SH-SY5Y (cell line): Measurements from ENCODE around the gene SLK.

Experiments used
- GATA2 ChIP-seq: IDR thresholded peaks from 2 replicates; pipeline ENCODE4 v1.6.1; 2011; ENCODE audit warnings: mild to moderate bottlenecking, low read depth, low read length
- GATA3 ChIP-seq: IDR thresholded peaks from 2 replicates; pipeline ENCODE4 v1.6.1; 2011; ENCODE audit warnings: low read depth, mild to moderate bottlenecking, low read length, moderate library complexity

GRCh38 chr10:104026762-104027161 is 59.8 kb downstream of the SLK start:
- TF ChIP-seq GATA2: no peak
- no peak for TF ChIP-seq GATA3
